Measurements from ENCODE around the gene FUOM. TPM values are rescaled to one million over a fixed set of nuclear protein-coding genes. Genes with fewer than 3 reads are reported as not detected.
A peak's percentile ranks its signal among the peaks of the same experiment; 100 is the strongest.

The FUOM gene
- total RNA-seq, 1 experiment from 2014 or later = 16.0 TPM

DNA sequence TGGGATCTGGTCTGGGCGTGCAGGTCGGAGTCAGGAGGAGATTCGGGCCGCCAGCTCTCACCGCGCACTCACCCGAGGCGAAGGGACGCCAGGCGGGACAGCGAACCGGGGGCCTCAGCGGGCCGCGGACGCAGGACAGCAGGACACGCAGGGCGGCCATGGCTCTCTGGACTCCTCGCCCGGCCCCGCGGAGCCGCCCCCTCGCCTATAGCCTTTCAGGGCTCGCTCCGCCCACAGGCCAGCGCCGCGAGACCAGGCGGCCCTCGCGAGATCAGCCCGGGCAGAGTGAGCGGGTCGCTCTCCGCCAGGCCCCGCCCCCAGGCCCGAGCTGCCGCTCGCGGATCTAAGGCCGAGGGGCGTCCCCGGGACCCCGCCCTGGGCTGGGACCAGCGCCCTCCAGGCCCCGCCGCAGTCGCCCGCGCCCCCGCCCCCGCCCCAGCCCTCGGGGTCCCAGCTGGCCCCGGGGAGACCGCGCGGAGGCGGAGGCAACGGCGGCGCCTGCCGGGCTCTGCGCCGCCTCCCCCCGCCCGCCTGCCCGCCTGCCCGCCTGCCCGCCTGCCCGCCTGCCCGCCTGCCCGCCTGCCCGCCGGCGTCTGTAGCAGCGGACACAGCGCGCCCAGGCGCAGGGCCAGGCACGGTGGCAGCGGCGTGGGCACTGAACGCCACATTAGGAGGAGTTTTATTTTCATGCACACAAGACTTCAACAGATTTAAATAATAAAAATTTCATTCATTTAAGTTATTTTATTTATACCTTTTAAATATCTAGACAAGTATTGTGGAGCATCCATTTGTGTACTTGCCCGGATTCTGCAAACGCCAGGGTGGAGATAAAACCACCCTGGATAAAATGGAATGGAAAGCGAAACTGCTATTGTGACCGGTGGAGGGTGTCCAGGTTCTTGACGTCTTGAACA is 15.6 kb upstream of the FUOM start, which contains the start of gene ECHS1:
Gene ECHS1 (minus strand): TSS at position 181 of the 917 bp plus-strand sequence. CDS start 21 bp downstream, at position 160.
- no TSS peak for BruUV-seq (replicated peaks)
- H3K4me1 ChIP-seq (ENCODE audit: insufficient read depth, low read length, poor library complexity, severe bottlenecking) = peaks cover 5% of the 10 kb centered on the region
- H3K27ac ChIP-seq (ENCODE audit: low read depth, low read length, poor library complexity, severe bottlenecking) = peak within 1 kb of the TSS; percentile 75
- H3K4me3 ChIP-seq (ENCODE audit: low read depth, low read length, poor library complexity, severe bottlenecking) = peak within 1 kb of the TSS; percentile 77
- H3K36me3 ChIP-seq (ENCODE audit: insufficient read depth, low read length, poor library complexity, severe bottlenecking) = peaks cover 16% of the 10 kb centered on the region
- TF ChIP-seq EZH2 (IDR thresholded peaks at IDR 0.05; ENCODE audit: borderline replicate concordance, low read depth, low read length, poor library complexity, severe bottlenecking) = no peak
- TF ChIP-seq, protein P1, sequence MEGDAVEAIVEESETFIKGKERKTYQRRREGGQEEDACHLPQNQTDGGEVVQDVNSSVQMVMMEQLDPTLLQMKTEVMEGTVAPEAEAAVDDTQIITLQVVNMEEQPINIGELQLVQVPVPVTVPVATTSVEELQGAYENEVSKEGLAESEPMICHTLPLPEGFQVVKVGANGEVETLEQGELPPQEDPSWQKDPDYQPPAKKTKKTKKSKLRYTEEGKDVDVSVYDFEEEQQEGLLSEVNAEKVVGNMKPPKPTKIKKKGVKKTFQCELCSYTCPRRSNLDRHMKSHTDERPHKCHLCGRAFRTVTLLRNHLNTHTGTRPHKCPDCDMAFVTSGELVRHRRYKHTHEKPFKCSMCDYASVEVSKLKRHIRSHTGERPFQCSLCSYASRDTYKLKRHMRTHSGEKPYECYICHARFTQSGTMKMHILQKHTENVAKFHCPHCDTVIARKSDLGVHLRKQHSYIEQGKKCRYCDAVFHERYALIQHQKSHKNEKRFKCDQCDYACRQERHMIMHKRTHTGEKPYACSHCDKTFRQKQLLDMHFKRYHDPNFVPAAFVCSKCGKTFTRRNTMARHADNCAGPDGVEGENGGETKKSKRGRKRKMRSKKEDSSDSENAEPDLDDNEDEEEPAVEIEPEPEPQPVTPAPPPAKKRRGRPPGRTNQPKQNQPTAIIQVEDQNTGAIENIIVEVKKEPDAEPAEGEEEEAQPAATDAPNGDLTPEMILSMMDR (conservative IDR thresholded peaks at IDR 0.05; ENCODE audit: low read depth, low read length) = no peak
- no peaks in the 10 kb centered on the region for H3K9me3 ChIP-seq (ENCODE audit: low read depth, low read length, poor library complexity, severe bottlenecking)
- intact Hi-C loops (cut with micrococcal nuclease; ENCODE audit: unreplicated experiment) = no loop called here
- POLR2A ChIA-PET (ENCODE audit: low non-redundant PET) = no interaction called here
- DNase-seq (ENCODE audit: low spot score) = peak; percentile 96
- H3K27me3 ChIP-seq (replicated peaks; ENCODE audit: insufficient read depth, low read depth, low read length, poor library complexity) = no peaks in the 10 kb centered on the region
- CTCF ChIA-PET = no interaction called here

DNA sequence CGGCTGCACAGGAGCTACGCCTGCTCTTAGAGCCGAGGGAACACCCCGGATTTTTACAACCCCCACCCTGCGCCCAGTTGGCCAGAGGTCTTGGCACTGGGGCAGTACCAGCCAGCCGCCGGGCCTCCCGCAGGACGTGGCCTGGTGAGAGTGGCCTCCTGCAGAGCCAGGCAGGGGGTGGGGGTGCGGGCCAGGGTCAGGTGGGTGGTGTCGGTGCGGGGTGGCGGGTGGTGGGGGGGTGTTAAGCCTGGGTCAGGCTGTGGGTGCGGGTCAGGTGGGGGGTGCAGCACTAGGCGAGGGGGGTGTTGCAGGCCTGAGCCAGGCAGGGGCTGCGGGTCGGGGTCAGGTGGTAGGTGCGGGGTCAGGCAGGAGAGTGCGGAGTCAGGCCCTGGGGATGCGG is 14.7 kb upstream of the FUOM start:
- H3K36me3 ChIP-seq (ENCODE audit: insufficient read depth, low read length, poor library complexity, severe bottlenecking) = peaks cover 21% of the 10 kb centered on the region
- no peaks in the 10 kb centered on the region for H3K4me1 ChIP-seq (ENCODE audit: insufficient read depth, low read length, poor library complexity, severe bottlenecking)
- no peak overlapping the region for H3K27ac ChIP-seq (ENCODE audit: low read depth, low read length, poor library complexity, severe bottlenecking)
- no peak for TF ChIP-seq EZH2 (IDR thresholded peaks at IDR 0.05; ENCODE audit: borderline replicate concordance, low read depth, low read length, poor library complexity, severe bottlenecking)
- TF ChIP-seq, protein P1 (conservative IDR thresholded peaks at IDR 0.05; ENCODE audit: low read depth, low read length) = no peak
- ChIA-PET CTCF (no interaction called here), POLR2A (ENCODE audit: low non-redundant PET) (no interaction called here)
- no peak for DNase-seq (ENCODE audit: low spot score)
- H3K27me3 ChIP-seq (replicated peaks; ENCODE audit: insufficient read depth, low read depth, low read length, poor library complexity) = no peaks in the 10 kb centered on the region
- no TSS peak for BruUV-seq (replicated peaks)
- H3K4me3 ChIP-seq (ENCODE audit: low read depth, low read length, poor library complexity, severe bottlenecking) = peak overlapping the region; percentile 77
- no peaks in the 10 kb centered on the region for H3K9me3 ChIP-seq (ENCODE audit: low read depth, low read length, poor library complexity, severe bottlenecking)
- intact Hi-C loops (cut with micrococcal nuclease; ENCODE audit: unreplicated experiment) = no loop called here

DNA sequence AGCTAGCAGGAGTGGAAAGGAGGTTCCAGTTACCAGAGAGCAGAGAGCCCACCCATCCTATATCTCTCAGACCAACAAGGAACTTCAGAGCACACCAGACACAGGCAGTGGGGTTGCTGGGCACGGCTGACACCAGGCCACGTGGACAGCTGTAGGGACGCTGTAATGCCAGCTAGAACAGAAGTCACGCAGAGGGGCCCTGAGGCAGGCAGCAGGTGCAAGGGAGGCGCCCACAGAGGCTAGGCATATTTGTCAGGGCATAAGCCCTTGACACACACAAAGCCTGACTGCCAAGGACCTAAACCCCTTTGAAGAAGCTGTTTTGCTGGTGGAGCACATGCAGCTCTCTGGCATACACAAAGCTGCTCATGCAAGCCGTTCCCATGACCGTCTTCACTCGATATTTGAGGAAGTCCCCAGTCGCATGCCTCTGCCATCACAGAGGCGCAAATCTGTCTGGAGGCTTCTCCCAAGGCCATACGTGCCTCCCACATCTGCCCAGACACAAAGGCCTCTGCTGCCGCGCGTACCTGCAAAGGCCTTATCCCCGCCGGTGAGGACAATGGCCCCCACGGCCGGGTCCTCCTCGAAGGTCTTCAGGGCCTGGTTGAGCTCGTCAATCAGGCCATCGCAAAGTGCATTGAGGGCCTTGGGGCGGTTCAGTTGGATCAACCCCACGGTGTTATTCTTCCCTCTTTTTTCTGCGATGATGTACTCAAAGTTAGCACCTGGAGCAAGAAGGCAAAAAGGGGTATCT is 12.4 kb upstream of the FUOM start:
- TSS peak; percentile 20 for BruUV-seq (replicated peaks)
- Histone ChIP-seq H3K27ac (ENCODE audit: low read depth, low read length, poor library complexity, severe bottlenecking) (no peak overlapping the region), H3K27me3 (replicated peaks; ENCODE audit: insufficient read depth, low read depth, low read length, poor library complexity) (no peaks in the 10 kb centered on the region), H3K9me3 (ENCODE audit: low read depth, low read length, poor library complexity, severe bottlenecking) (no peaks in the 10 kb centered on the region), H3K4me3 (ENCODE audit: low read depth, low read length, poor library complexity, severe bottlenecking) (no peak overlapping the region), H3K4me1 (ENCODE audit: insufficient read depth, low read length, poor library complexity, severe bottlenecking) (no peaks in the 10 kb centered on the region), H3K36me3 (ENCODE audit: insufficient read depth, low read length, poor library complexity, severe bottlenecking) (peaks cover 37% of the 10 kb centered on the region)
- no peak for TF ChIP-seq EZH2 (IDR thresholded peaks at IDR 0.05; ENCODE audit: borderline replicate concordance, low read depth, low read length, poor library complexity, severe bottlenecking)
- TF ChIP-seq, protein P1 (conservative IDR thresholded peaks at IDR 0.05; ENCODE audit: low read depth, low read length) = no peak
- POLR2A ChIA-PET (ENCODE audit: low non-redundant PET) = no interaction called here
- CTCF ChIA-PET = no interaction called here
- DNase-seq (ENCODE audit: low spot score) = no peak
- intact Hi-C loops (cut with micrococcal nuclease; ENCODE audit: unreplicated experiment) = no loop called here

Data from A673 (cell line).